Ovary (tissue), 9 donors: ENCODE data around the gene SEMA6A. TPM values are rescaled to one million over a fixed set of nuclear protein-coding genes. Genes with fewer than 3 reads are reported as not detected.

Experiments
- DNase-seq, 5 donors: peaks; one replicate each; pipeline ENCODE4 v3.0.0-alpha.2; 2019 to 2020
- H3K27ac ChIP-seq, 2 donors: fragments of 200-600 bp; one replicate each; pipeline versions ENCODE4 v1.5.1 to v1.8.0; 2019 to 2022
- H3K27me3 ChIP-seq: fragments of 200-600 bp; one replicate; pipeline ENCODE4 v1.8.0; 2022
- H3K36me3 ChIP-seq: fragments of 200-600 bp; sonication (generic); one replicate; pipeline ENCODE4 v1.5.1; 2019
- H3K4me1 ChIP-seq: one replicate; pipeline ENCODE4 v1.8.1; 2013; ENCODE audit warnings: mild to moderate bottlenecking, moderate library complexity; ENCODE audit not compliant: insufficient read depth
- H3K4me3 ChIP-seq: fragments of 200-600 bp; sonication (generic); one replicate; pipeline ENCODE4 v1.5.1; 2017
- H3K9me3 ChIP-seq, 2 donors: fragments of 200-600 bp in 1 of 2; sonication (generic) in 1 of 2; one replicate each; pipeline versions ENCODE4 v1.5.1 to v1.8.1; 2013 to 2019; ENCODE audit warnings: mild to moderate bottlenecking in 1 of 2, moderate library complexity in 1 of 2
- CTCF ChIP-seq, 3 donors: fragments of 450-650 bp in 2 of 3; fragments of 200-600 bp in 1 of 3; IDR thresholded peaks; one replicate each; pipeline versions ENCODE4 v1.5.1 to v1.8.0; 2016 to 2022; ENCODE audit warnings: antibody characterized with exemption in 3 of 3, mild to moderate bottlenecking in 1 of 3
- EP300 ChIP-seq: sonication (generic); formaldehyde crosslinking; IDR thresholded peaks from one replicate; pipeline ENCODE4 v1.6.1; 2017; ENCODE audit warnings: antibody characterized with exemption
- POLR2A ChIP-seq: fragments of 450-650 bp; IDR thresholded peaks from one replicate; pipeline ENCODE4 v1.6.1; 2017; ENCODE audit warnings: antibody characterized with exemption, mild to moderate bottlenecking, moderate library complexity
- WGBS, 3 donors: extraction: QIAGEN DNeasy Blood & Tissue Kit in 1 of 3; methylation state at CpG; one replicate each; pipeline versions ENCODE4 v1.1.5 to v1.1.7; 2013 to 2017; 5-methylcytosine and 5-hydroxymethylcytosine counted together
- intact Hi-C, 4 donors: fragments of 100-400 bp; cut with DNase I; formaldehyde crosslinking; loops; one replicate each; pipeline versions ENCODE4 v1.11.0 to v1.15.1; 2022 to 2023
- polyA plus RNA-seq, 2 donors: library from polyadenylated mRNA; stranded (reverse); fragments of 200-250 nt in 1 of 2; fragments of 350-450 nt in 1 of 2; fragmentation: Illumina TruSeq in 1 of 2; extraction: RNeasy Lipid Tissue Mini Kit (QIAGEN cat#74804) in 1 of 2; gene quantifications; one replicate each; pipeline ENCODE4 v1.2.3, GENCODE V29; 2013 to 2014
- total RNA-seq, 7 donors: library from RNA; depleted of rRNA in 2 of 7; stranded (reverse); fragments of >200 nt in 2 of 7; fragmentation: NEBNext Ultra II Directional in 3 of 7; extraction: Animal tissue kit (Norgen Biotek cat#: 25700) in 3 of 7; gene quantifications; one replicate each; pipeline versions ENCODE4 v1.1.0 to v1.2.4, GENCODE V29; 2016 to 2023
- donor health status: DM: no; HTN: no; CAD: no; lungs with moderate emphysema.
- donor health status: DM: no; HTN: no; CAD: no.
- donor health status: Bipolar disorder and iron deficiency.
- donor health status: DM: yes; HTN: yes; CAD: no.
- donor health status: DM: no; HTN: no; CAD: no.
- donor health status: DM: yes; HTN: yes; CAD: no.

The SEMA6A gene
- total and polyA plus RNA-seq, 9 donors: 5.7 to 57.1 (median 26.3) TPM

DNA sequence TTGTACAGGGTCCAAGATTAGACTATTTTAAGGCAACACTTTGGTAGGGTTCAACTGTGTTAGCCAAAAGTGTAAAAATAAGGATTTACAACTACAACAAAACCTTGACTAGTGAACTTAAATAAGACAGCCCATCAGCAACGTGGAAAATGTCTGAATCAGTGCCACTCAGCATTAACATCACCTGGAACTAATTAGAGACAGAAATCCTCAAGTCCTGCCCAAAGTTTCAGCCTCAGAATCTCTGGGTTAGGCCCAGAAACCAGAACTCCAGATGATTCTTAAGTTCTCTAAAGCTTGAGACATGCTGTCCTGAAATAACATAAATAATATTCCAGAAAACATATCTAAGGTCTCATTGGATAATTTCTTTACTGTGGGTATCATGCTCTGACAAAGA lies 118.6 kb downstream of the SEMA6A start:
- Histone ChIP-seq H3K9me3 (no peaks in the 10 kb centered on the region), H3K36me3 (no peaks in the 10 kb centered on the region), H3K4me3 (no peak overlapping the region), H3K27ac (no peak overlapping the region), H3K27me3 (no peaks in the 10 kb centered on the region), H3K4me1 (peaks cover 1% of the 10 kb centered on the region)
- intact Hi-C loops: no loop called here
- TF ChIP-seq POLR2A (no peak), EP300 (no peak), CTCF (IDR thresholded peaks at IDR 0.05) (no peak)
- WGBS, 3 donors: 35 to 50% (median 37%) methylated on average over 1 of the region's 1 CpG
- no peak for DNase-seq

GRCh38 chr5:116455061-116455460 lies 119.6 kb downstream of the SEMA6A start:
- Histone ChIP-seq H3K4me1 (peaks cover 1% of the 10 kb centered on the region), H3K4me3 (no peak overlapping the region), H3K9me3 (no peaks in the 10 kb centered on the region), H3K27me3 (no peaks in the 10 kb centered on the region), H3K27ac (no peak overlapping the region), H3K36me3 (no peaks in the 10 kb centered on the region)
- intact Hi-C loops: loop anchor here in 1 of 4 donors (2.0 kb wide), 1 partner anchor 60 kb away; no protein-coding TSS in a partner anchor
- no peak for TF ChIP-seq EP300
- TF ChIP-seq POLR2A: no peak
- no peak for TF ChIP-seq CTCF (IDR thresholded peaks at IDR 0.05)
- WGBS, 3 donors: 51 to 77% (median 59%) methylated on average over 5 of the region's 5 CpGs
- DNase-seq: no peak

DNA sequence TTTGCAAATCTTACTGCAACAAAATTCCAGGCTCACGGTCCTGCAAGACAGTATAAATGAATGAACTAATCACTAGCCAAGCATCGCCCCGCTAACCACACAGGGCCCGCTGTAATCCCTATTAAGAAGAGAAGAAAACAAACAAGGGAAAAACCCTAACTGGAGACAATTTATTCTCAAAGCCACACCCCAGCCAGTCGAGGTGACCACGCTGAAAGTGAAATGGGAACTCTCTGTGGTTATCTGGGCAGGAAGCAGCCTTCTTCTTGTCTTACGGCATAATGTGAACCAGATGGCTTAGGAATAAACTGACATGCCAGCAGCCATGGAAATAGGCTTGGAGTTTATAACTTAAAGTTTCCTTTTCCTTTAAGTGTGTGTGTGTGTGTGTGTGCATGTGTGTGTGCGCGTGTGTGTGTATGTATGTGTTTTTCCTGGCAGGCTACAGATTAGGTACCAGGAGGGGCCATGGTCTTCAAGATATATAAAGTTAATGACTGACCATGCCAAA lies 120.2 kb downstream of the SEMA6A start:
- DNase-seq: no peak
- no peaks in the 10 kb centered on the region for H3K27me3 ChIP-seq
- TF ChIP-seq POLR2A: no peak
- no peak for TF ChIP-seq EP300
- TF ChIP-seq CTCF (IDR thresholded peaks at IDR 0.05): no peak
- no peak overlapping the region for H3K27ac ChIP-seq
- no peak overlapping the region for H3K4me3 ChIP-seq
- no peaks in the 10 kb centered on the region for H3K36me3 ChIP-seq
- H3K9me3 ChIP-seq: no peaks in the 10 kb centered on the region
- peaks cover 1% of the 10 kb centered on the region for H3K4me1 ChIP-seq
- intact Hi-C loops: loop anchor here in 1 of 4 donors (2.0 kb wide), 1 partner anchor 60 kb away; no protein-coding TSS in a partner anchor
- 17 to 21% (median 18%) methylated on average over 9 of the region's 9 CpGs for WGBS, 3 donors

DNA sequence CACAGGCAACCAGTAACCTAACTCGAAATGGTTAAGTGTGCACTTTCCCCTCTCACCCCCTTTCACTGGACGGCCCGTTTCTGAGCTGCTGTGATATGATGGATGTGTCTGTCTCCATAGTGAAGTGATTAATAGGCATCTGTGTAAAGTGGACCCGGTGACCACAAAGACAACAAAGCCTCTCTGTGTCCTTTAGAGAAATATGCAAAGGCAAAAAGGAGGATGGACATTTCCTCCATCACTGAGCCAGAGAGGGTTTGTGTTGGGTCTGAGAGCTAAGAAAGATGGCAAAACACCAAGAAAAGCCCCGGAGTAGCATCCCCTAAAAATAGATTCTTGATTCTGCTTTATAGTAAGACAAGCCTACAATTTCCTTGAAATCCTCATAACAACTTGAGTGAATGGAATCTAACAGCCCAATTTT lies 120.6 kb downstream of the SEMA6A start:
- no peak for DNase-seq
- H3K36me3 ChIP-seq: no peaks in the 10 kb centered on the region
- WGBS, 3 donors: 16 to 23% (median 20%) methylated on average over 5 of the region's 5 CpGs
- no peaks in the 10 kb centered on the region for H3K27me3 ChIP-seq
- H3K4me1 ChIP-seq: peaks cover 1% of the 10 kb centered on the region
- no peaks in the 10 kb centered on the region for H3K9me3 ChIP-seq
- intact Hi-C loops: loop anchor here in 1 of 4 donors (2.0 kb wide), 1 partner anchor 59 kb away; no protein-coding TSS in a partner anchor
- TF ChIP-seq EP300 (no peak), POLR2A (no peak), CTCF (IDR thresholded peaks at IDR 0.05) (no peak)
- no peak overlapping the region for H3K27ac ChIP-seq
- no peak overlapping the region for H3K4me3 ChIP-seq
